Gastrocnemius medialis (tissue), 4 donors: ENCODE measurements around the gene CHCHD3. TPM values are rescaled to one million over a fixed set of nuclear protein-coding genes. Genes with fewer than 3 reads are reported as not detected.

Source experiments
- ATAC-seq, 2 donors: fragments of 150-250 bp; one replicate each; pipeline ENCODE4 v1.9.1; 2016
- DNase-seq, 2 donors: peaks; one replicate each; pipeline ENCODE4 v3.0.0-alpha.2; 2019
- H3K27ac ChIP-seq, 4 donors: fragments of 200-600 bp; sonication (generic); 1 replicate in 1 of 4; 2 replicates in 3 of 4; pipeline ENCODE4 v1.5.1; 2016 to 2018; ENCODE audit warnings: mild to moderate bottlenecking in 2 of 4, moderate library complexity in 1 of 4
- H3K27me3 ChIP-seq, 3 donors: fragments of 200-600 bp; sonication (generic) in 2 of 3; 1 replicate in 1 of 3; 2 replicates in 2 of 3; pipeline versions ENCODE4 v1.5.1 to v1.6.0; 2016 to 2019; ENCODE audit warnings: mild to moderate bottlenecking in 1 of 3, moderate library complexity in 1 of 3
- H3K36me3 ChIP-seq, 2 donors: fragments of 200-600 bp; sonication (generic) in 1 of 2; one replicate each; pipeline ENCODE4 v1.5.1; 2017 to 2018
- H3K4me1 ChIP-seq, 2 donors: fragments of 200-600 bp; sonication (generic) in 1 of 2; one replicate each; pipeline ENCODE4 v1.5.1; 2016 to 2017; ENCODE audit warnings: mild to moderate bottlenecking in 2 of 2
- H3K4me3 ChIP-seq, 4 donors: fragments of 200-600 bp; sonication (generic) in 3 of 4; 1 replicate in 1 of 4; 2 replicates in 3 of 4; pipeline ENCODE4 v1.5.1; 2016 to 2019; ENCODE audit warnings: mild to moderate bottlenecking in 2 of 4
- H3K9me3 ChIP-seq, 3 donors: fragments of 200-600 bp; sonication (generic) in 2 of 3; 1 replicate in 1 of 3; 2 replicates in 2 of 3; pipeline ENCODE4 v1.5.1; 2016 to 2019
- POLR2A ChIP-seq, 2 donors: fragments of 450-650 bp; IDR thresholded peaks; one replicate each; pipeline ENCODE4 v1.6.1; 2017; ENCODE audit warnings: antibody characterized with exemption in 2 of 2, mild to moderate bottlenecking in 2 of 2, moderate library complexity in 2 of 2
- in situ Hi-C, 4 donors: fragments of 200-750 bp; cut with MboI; loops; one replicate each; pipeline versions ENCODE4 v1.15.0 to v1.8.0; 2017; ENCODE audit warnings: low sequenced_read_pairs in 4 of 4
- intact Hi-C: fragments of 100-400 bp; cut with DNase I; formaldehyde crosslinking; loops from one replicate; pipeline ENCODE4 v1.15.1; 2023; ENCODE audit warnings: low total_unique reads
- total RNA-seq, 4 donors: library from RNA; depleted of rRNA; stranded (reverse); fragments of >200 nt; gene quantifications; one replicate each; pipeline versions ENCODE4 v1.1.0 to v1.2.3, GENCODE V29; 2016
- TF ChIP-seq, protein P1 (sequence below), 5 experiments: fragments of 450-650 bp in 3 of 5; fragments of 200-600 bp in 2 of 5; sonication (generic) in 2 of 5; IDR thresholded peaks in 4 of 5; conservative IDR thresholded peaks in 1 of 5; 1 replicate in 4 of 5; 2 replicates in 1 of 5; pipeline ENCODE4 v1.5.1; 2016 to 2019; ENCODE audit warnings: antibody characterized with exemption in 5 of 5, mild to moderate bottlenecking in 3 of 5, moderate library complexity in 3 of 5

Gene CHCHD3
- total RNA-seq, 4 donors from 2014 or later: 110 to 177 (median 131) TPM

DNA sequence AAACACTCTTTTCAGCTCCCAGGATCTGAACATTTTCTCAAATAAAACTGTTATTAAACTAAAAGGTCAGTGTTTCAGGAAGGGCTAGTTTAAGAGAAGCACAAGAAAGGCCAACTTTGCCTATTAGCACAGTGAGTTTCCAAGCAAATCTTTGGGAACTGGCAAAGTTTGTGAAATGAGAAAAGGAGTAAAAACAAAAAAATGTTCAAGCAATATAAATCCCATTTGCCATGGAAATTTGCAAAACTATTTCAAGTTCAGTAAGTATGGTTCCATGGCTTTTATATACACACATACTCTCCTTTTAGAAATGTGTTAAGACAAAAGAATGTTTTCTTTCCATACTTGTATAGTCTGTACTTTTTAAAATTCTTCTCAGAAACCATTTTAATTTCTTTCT, 51.5 kb downstream of the CHCHD3 start:
- H3K4me3 ChIP-seq: no peak overlapping the region
- H3K36me3 ChIP-seq: no peaks in the 10 kb centered on the region
- intact Hi-C loops (no loop called here), in situ Hi-C loops (no loop called here)
- DNase-seq: no peak
- no peak overlapping the region for H3K27ac ChIP-seq
- no peaks in the 10 kb centered on the region for H3K27me3 ChIP-seq
- no peaks in the 10 kb centered on the region for H3K9me3 ChIP-seq
- peaks cover 10 to 19% of the 10 kb centered on the region in 2 donors for H3K4me1 ChIP-seq
- TF ChIP-seq POLR2A (IDR thresholded peaks at IDR 0.05): no peak
- TF ChIP-seq, protein P1, sequence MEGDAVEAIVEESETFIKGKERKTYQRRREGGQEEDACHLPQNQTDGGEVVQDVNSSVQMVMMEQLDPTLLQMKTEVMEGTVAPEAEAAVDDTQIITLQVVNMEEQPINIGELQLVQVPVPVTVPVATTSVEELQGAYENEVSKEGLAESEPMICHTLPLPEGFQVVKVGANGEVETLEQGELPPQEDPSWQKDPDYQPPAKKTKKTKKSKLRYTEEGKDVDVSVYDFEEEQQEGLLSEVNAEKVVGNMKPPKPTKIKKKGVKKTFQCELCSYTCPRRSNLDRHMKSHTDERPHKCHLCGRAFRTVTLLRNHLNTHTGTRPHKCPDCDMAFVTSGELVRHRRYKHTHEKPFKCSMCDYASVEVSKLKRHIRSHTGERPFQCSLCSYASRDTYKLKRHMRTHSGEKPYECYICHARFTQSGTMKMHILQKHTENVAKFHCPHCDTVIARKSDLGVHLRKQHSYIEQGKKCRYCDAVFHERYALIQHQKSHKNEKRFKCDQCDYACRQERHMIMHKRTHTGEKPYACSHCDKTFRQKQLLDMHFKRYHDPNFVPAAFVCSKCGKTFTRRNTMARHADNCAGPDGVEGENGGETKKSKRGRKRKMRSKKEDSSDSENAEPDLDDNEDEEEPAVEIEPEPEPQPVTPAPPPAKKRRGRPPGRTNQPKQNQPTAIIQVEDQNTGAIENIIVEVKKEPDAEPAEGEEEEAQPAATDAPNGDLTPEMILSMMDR (IDR thresholded peaks at IDR 0.05 in 4 of 5, conservative IDR thresholded peaks at IDR 0.05 in 1 of 5): no peak
- ATAC-seq: no peak

DNA sequence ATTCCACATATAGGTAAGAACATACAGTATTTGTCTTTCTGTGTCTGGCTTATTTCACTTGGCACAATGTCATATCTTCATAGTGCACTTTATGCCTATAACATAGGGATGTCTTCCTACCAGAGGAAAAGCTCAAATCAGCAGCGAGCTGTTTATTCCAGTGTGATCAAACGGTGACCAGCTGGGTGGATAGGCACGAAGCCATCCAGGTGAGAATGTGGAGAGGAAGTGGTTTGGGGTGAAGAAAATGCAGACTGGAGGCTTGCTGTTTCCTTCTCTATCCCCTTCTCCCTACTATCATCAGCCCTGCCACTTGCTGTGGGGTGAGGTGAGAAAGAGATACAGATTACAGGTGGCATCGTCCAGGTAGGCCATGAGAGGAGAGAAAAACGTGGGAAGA, 52.4 kb downstream of the CHCHD3 start:
- Histone ChIP-seq H3K27ac (no peak overlapping the region), H3K4me1 (peaks cover 14 to 24% of the 10 kb centered on the region in 2 donors), H3K27me3 (no peaks in the 10 kb centered on the region), H3K4me3 (no peak overlapping the region), H3K9me3 (no peaks in the 10 kb centered on the region), H3K36me3 (no peaks in the 10 kb centered on the region)
- TF ChIP-seq, protein P1 (IDR thresholded peaks at IDR 0.05 in 4 of 5, conservative IDR thresholded peaks at IDR 0.05 in 1 of 5): no peak
- TF ChIP-seq POLR2A (IDR thresholded peaks at IDR 0.05): no peak
- ATAC-seq: no peak
- DNase-seq: no peak
- intact Hi-C loops (no loop called here), in situ Hi-C loops (no loop called here)

DNA sequence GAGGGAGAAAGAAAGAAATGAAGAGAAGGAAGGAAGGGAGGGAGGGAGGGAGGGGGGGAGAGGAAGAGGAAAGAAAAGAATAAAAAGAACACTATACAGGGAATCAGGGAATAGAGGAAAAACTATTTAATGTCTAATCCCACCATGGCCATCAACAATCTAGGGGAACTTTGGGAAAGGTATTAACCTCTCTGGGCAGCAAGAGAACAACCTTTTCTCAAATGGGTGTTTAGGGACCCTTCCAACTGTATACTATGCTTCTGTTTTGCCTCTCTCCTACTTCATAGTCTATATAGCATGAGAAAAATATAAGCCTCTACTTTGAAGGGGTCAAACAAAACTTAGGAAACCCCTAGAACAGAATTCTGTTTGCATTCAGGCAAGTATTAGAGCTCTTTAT, 54.5 kb downstream of the CHCHD3 start:
- Histone ChIP-seq H3K9me3 (no peaks in the 10 kb centered on the region), H3K4me1 (peaks cover 25 to 29% of the 10 kb centered on the region in 2 donors), H3K27me3 (no peaks in the 10 kb centered on the region), H3K27ac (no peak overlapping the region), H3K36me3 (no peaks in the 10 kb centered on the region), H3K4me3 (no peak overlapping the region)
- in situ Hi-C loops: no loop called here
- no peak for DNase-seq
- no peak for TF ChIP-seq POLR2A (IDR thresholded peaks at IDR 0.05)
- ATAC-seq: no peak
- intact Hi-C loops: no loop called here

DNA sequence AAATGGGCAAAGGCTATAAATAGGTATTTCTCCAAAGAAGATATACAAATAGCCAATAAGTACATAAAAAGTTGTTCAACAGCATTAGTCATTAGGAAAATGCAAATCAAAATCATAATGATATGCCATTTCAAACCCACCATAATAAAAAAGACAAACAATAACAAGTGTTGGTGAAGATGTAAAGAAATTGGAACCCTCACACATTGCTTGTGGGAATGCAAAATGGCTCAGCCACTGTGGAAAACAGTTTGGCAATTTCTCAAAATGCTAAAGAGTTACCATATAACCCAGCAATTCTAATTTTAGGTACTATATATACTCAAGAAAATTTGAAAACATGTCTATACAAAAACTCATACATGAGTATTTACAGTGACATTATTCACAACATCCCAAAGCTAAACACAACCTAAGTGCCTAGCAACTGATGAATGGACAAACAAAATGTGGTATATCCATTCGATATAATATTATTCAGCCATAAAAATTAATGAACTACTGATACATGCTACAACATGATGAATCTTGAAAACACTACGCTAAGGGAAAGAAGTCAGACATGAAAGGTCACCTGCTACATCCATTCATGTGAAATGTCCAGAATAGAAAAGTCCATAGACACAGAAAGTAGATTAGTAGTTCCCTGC, 55.6 kb downstream of the CHCHD3 start:
- no peak overlapping the region for H3K4me3 ChIP-seq
- in situ Hi-C loops: no loop called here
- TF ChIP-seq POLR2A (IDR thresholded peaks at IDR 0.05): no peak
- TF ChIP-seq, protein P1 (IDR thresholded peaks at IDR 0.05 in 4 of 5, conservative IDR thresholded peaks at IDR 0.05 in 1 of 5): no peak
- no peaks in the 10 kb centered on the region for H3K9me3 ChIP-seq
- no peak for DNase-seq
- H3K27ac ChIP-seq: no peak overlapping the region
- peaks cover 26 to 28% of the 10 kb centered on the region in 2 donors for H3K4me1 ChIP-seq
- no peak for ATAC-seq
- H3K36me3 ChIP-seq: no peaks in the 10 kb centered on the region
- intact Hi-C loops: no loop called here
- H3K27me3 ChIP-seq: no peaks in the 10 kb centered on the region

DNA sequence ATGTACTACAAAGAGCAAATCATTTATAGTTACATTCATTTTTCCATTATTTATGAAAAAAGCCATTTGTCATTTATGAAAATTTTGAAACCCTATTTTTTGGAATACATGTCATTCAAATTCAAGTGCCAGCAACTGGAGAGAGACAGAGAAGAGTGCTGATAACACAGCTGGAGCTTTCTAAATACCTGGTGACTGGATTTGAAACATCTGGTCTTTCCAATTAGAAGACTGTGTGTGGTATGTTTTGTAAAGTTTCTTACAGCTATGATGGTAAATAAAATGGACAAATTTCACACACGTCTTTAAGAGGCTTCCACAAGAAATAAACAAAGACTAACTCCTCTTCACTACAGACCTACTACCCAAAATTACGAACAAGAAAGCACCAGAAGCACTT, 56.8 kb downstream of the CHCHD3 start:
- no peak overlapping the region for H3K27ac ChIP-seq
- no peaks in the 10 kb centered on the region for H3K36me3 ChIP-seq
- no peaks in the 10 kb centered on the region for H3K9me3 ChIP-seq
- H3K4me1 ChIP-seq: peaks cover 16 to 22% of the 10 kb centered on the region in 2 donors
- no peak for ATAC-seq
- H3K27me3 ChIP-seq: no peaks in the 10 kb centered on the region
- intact Hi-C loops (no loop called here), in situ Hi-C loops (no loop called here)
- TF ChIP-seq, protein P1 (IDR thresholded peaks at IDR 0.05 in 4 of 5, conservative IDR thresholded peaks at IDR 0.05 in 1 of 5): no peak
- TF ChIP-seq POLR2A (IDR thresholded peaks at IDR 0.05): no peak
- no peak for DNase-seq
- no peak overlapping the region for H3K4me3 ChIP-seq
